A549 treated with AZD2906 at 1 μM for 4 hours (cell line): Measurements from ENCODE around the gene TICAM2. TPM values are rescaled to one million over a fixed set of nuclear protein-coding genes. Genes with fewer than 3 reads are reported as not detected.

Source experiments
- total RNA-seq: library from RNA; stranded (reverse); fragments of 200-300 nt; extraction: Qiagen RNA extraction; gene quantifications from 5 replicates; pipeline ENCODE4 v1.2.3, GENCODE V29; 2022

Gene TICAM2, protein sequence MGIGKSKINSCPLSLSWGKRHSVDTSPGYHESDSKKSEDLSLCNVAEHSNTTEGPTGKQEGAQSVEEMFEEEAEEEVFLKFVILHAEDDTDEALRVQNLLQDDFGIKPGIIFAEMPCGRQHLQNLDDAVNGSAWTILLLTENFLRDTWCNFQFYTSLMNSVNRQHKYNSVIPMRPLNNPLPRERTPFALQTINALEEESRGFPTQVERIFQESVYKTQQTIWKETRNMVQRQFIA
- total RNA-seq: 0.66 to 1.3 TPM (median 1.1 TPM) in 5 replicates

DNA sequence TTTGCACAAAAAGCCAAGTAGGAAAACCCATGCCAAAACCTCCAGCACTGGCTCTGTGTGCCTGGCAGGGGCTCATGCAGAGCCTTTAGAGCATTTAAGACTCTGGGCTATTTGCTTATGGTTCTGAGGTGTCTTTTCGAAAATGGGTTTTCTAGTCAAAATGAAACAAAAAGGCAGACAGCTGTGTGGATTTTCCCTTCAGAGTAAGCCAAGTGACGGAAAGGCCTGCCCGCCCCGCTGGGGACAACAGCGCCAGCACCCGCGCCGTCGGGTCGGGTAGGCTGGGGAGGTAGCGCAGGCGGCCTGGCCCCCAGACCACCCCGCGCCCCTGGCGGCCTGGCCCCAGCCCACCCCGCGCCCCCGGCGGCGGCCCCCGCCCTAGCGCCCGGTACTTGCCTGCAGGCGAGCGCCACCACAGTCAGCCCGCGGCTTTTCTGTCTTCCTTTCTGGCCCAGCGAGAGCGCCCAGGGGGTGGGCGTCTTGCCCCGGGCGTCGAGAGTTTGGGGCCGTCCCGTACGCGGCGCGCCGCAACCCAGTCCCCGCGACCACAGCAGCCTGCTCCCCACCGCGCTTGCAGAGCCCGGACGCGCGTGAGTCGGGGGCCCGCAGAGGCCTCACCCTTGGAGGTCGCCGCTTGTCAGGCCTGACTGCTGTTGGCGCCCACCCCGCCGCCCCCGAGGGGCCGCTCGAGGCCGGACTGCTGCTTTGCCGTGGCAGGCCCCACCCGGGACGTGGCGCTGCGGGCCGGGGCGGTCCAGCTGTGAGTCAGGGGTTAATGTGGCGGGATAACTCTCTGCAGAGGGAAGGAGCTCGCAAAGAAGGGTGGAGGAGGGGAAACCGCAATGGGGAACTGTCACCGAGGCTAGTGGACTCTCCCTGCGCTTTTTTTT lies at the start of gene TICAM2:
Gene TICAM2, minus strand, starts transcription at position 779 of the 890 bp plus-strand sequence. CDS start 21,223 bp downstream, outside the sequence.

DNA sequence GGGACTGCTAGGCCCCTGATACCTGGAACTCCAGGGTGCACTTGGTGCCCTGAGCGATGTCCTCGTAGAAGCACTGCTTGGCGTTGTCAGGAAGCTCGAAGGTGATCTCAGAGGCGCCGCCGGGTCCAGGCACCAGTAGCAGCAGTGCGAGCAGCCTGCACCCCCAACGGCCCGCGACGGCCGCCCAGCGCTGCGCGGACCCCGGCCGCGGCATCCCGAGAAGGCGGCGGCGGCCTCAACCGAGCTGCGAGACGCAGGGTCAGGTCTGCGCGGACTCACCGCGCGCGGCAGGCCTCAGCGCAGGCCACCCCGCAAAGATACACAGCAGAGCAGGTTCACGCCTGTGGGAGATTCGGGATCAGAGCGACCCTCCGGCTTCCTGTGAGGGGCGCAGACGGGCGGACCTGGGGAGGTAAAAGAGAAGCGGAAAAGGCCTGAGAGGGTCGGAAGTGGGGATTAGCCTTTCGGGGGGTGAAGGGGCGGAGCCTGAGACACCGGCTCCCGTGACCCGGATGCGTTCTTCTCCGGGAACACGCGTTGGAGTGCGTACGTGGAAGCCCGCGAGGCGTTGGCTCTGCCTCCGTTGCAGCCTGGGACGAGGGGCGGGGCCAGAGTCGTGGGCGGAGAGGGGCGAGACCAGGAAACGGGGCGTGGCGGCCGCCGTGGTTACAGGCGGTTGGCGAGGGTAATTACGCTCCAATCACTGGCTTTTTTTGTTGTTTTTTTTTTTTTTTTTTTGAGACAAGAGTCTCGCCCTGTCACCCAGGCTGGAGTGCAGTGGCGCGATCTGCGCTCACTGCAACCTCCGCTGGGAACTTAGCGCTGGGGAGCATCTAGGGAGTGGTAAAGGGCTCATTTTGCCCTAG lies 23.5 kb upstream of the TICAM2 start, which contains the start of gene TMED7:
Gene TMED7, minus strand, starts transcription at position 458 of the 866 bp plus-strand sequence. Its CDS starts 244 bp downstream, at position 214.

DNA sequence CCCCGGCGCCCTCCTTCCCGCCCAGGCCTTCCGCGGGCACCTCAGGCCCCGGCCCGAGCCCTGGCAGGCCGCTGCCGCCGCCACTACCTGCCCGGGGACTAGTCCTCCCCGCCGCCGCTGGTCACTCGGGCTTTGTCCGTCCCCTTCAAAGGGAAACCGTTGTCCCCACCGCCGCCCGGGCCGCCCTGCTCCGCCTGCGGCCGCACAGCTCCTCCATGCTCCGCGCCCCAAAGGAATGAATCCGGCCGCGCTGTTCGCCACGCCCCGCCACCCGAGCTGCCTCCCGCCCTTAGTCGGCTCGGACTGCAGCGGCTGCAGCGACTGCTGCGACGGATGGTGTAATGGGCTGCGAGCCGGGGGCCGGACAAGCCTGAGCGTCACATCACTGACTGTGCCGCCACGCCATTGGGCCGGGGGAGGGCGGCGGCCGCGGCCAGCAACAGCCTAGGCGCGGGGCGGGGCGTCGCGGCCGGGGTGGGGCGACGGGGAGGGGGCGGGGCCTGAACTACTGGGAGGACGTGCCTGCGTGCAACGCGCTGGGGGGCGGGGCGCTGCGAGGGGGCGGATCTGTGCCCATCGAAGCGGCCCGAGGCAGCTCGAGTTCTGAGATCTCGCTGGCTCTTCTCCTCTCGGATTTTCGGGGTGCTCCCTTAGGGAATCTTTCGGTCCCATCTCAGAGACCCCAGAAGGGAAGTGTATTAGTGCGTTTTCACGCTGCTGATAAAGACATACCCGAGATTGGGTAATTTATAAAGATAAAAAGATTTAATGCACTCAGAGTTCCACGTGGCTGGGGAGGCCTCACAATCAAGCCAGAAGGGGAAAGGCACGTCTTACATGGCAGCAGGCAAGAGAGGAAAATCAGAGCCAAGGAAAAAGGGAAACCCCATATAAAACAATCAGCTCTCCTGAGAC lies 57.6 kb downstream of the TICAM2 start, which contains the start of gene FEM1C:
Gene FEM1C, minus strand, starts transcription at position 340 of the 915 bp plus-strand sequence. CDS start 1,282 bp downstream, outside the sequence.

Other genes starting within 250 kb of the TICAM2 start
- gene FEM1C, start 57.7 kb downstream of the TICAM2 start, total RNA-seq: 6.8 to 9.1 TPM (median 7.5 TPM) in 5 replicates
- gene TMED7, start 23.6 kb upstream of the TICAM2 start, total RNA-seq: 43.8 to 58.1 TPM (median 49.2 TPM) in 5 replicates
- not detected in 5 replicates for gene CDO1, start 214.2 kb upstream of the TICAM2 start, total RNA-seq
- gene ATG12, start 239.1 kb upstream of the TICAM2 start, total RNA-seq: 41.9 to 48.7 TPM (median 46.1 TPM) in 5 replicates
- gene AP3S1, start 239.5 kb upstream of the TICAM2 start, total RNA-seq: 60.6 to 81.4 TPM (median 77.6 TPM) in 5 replicates